HG03558 (cell line): ENCODE data around the gene TRDMT1.
A peak's percentile ranks its signal among the peaks of the same experiment; 100 is the strongest.

Source experiments
- ATAC-seq: cut with Tn5 transposase; IDR thresholded peaks from one replicate; pipeline ENCODE4 v1.9.1; 2021; ENCODE audit warnings: moderate number of reproducible peaks; ENCODE audit not compliant: unreplicated experiment; ENCODE audit errors: extremely low read depth

The TRDMT1 gene

GRCh38 chr10:17200912-17201793 is at the start of gene TRDMT1:
Gene TRDMT1, minus strand, starts transcription at chr10:17201672. Its CDS starts 38 bp downstream, at chr10:17201634.
- peak; percentile 77 for ATAC-seq

- no peak for ATAC-seq
These were observed 49.3 kb upstream of the TRDMT1 start for GRCh38 chr10:17250736-17251135.

GRCh38 chr10:17249820-17250219 is 48.3 kb upstream of the TRDMT1 start:
- no peak for ATAC-seq

- ATAC-seq: no peak
These were observed 47.5 kb upstream of the TRDMT1 start for GRCh38 chr10:17248964-17249363.

- no peak for ATAC-seq
These were observed 45.7 kb upstream of the TRDMT1 start for GRCh38 chr10:17247210-17247609.

- no peak for ATAC-seq
These were observed 43.4 kb upstream of the TRDMT1 start for GRCh38 chr10:17244700-17245365.

GRCh38 chr10:17241611-17242333 is 40.3 kb upstream of the TRDMT1 start:
- ATAC-seq: no peak

- ATAC-seq: no peak
These were observed 39.1 kb upstream of the TRDMT1 start for GRCh38 chr10:17240616-17241015.

GRCh38 chr10:17240096-17240495 is 38.6 kb upstream of the TRDMT1 start:
- no peak for ATAC-seq

- no peak for ATAC-seq
These were observed 38.0 kb upstream of the TRDMT1 start for GRCh38 chr10:17239345-17240085.

- no peak for ATAC-seq
These were observed 37.2 kb upstream of the TRDMT1 start for GRCh38 chr10:17238445-17239291.

GRCh38 chr10:17237915-17238444 is 36.5 kb upstream of the TRDMT1 start:
- no peak for ATAC-seq

- no peak for ATAC-seq
These were observed 35.7 kb upstream of the TRDMT1 start for GRCh38 chr10:17237149-17237527.

GRCh38 chr10:17236468-17237148 is 35.1 kb upstream of the TRDMT1 start:
- ATAC-seq: no peak

GRCh38 chr10:17235136-17235535 is 33.7 kb upstream of the TRDMT1 start:
- no peak for ATAC-seq

- ATAC-seq: no peak
These were observed 33.0 kb upstream of the TRDMT1 start for GRCh38 chr10:17234431-17234945.

GRCh38 chr10:17233286-17233991 is 32.0 kb upstream of the TRDMT1 start:
- no peak for ATAC-seq
